ENCODE data around the gene TCP11L1. TPM values are rescaled to one million over a fixed set of nuclear protein-coding genes. Genes with fewer than 3 reads are reported as not detected.

The TCP11L1 gene
- total RNA-seq, 2 donors from 2014 or later = 8.9 to 14.2 TPM

- DNase-seq (ENCODE audit: low spot score in 2 of 2) (no peak), ATAC-seq (no peak)
- H3K27ac Mint-ChIP-seq = no peak overlapping the region
- peaks cover 4 to 8% of the 10 kb centered on the region in 2 donors for H3K36me3 Mint-ChIP-seq
- no peaks in the 10 kb centered on the region for H3K9me3 Mint-ChIP-seq
Measured at GRCh38 chr11:33052231-33052630, 12.9 kb downstream of the TCP11L1 start.

GRCh38 chr11:33055375-33055774 lies 16.0 kb downstream of the TCP11L1 start:
- H3K9me3 Mint-ChIP-seq = no peaks in the 10 kb centered on the region
- DNase-seq (ENCODE audit: low spot score in 2 of 2) (no peak), ATAC-seq (no peak)
- no peak overlapping the region for H3K27ac Mint-ChIP-seq
- H3K36me3 Mint-ChIP-seq = peaks cover 0 to 9% of the 10 kb centered on the region in 2 donors

GRCh38 chr11:33057284-33057683 lies 17.9 kb downstream of the TCP11L1 start:
- DNase-seq (ENCODE audit: low spot score in 2 of 2) (no peak), ATAC-seq (no peak)
- Mint-ChIP-seq H3K9me3 (no peaks in the 10 kb centered on the region), H3K27ac (no peak overlapping the region), H3K36me3 (peaks cover 1 to 9% of the 10 kb centered on the region in 2 donors)

GRCh38 chr11:33059331-33060007 lies 20.1 kb downstream of the TCP11L1 start:
- Mint-ChIP-seq H3K27ac (no peak overlapping the region), H3K9me3 (no peaks in the 10 kb centered on the region), H3K36me3 (peaks cover 5 to 9% of the 10 kb centered on the region in 2 donors)
- ATAC-seq (no peak), DNase-seq (ENCODE audit: low spot score in 2 of 2) (no peak)

GRCh38 chr11:33060271-33060670 lies 20.9 kb downstream of the TCP11L1 start:
- Mint-ChIP-seq H3K36me3 (peaks cover 5 to 9% of the 10 kb centered on the region in 2 donors), H3K27ac (peak overlapping the region in 1 of 2 donors; percentile 81), H3K9me3 (no peaks in the 10 kb centered on the region)
- DNase-seq (ENCODE audit: low spot score in 2 of 2) = no peak
- ATAC-seq = no peak

DNA sequence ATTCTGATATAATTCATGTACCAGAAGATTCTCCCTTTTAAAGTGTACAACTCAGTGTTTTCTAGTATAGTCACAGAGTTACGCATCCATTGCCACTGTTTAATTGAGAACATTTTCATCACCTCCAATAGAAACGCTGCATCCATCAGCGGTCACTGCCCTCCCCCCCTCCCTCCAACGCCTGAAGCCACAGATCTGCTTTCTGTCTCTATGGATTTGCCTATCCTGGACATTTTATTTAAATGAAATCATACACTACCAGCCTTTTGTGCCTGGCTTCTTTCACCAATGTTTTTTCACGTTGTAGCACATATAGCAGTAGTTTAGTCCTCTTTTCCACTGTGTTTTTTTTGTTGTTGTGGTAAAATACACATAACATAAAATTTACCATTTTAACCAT lies 22.8 kb downstream of the TCP11L1 start:
- no peaks in the 10 kb centered on the region for H3K9me3 Mint-ChIP-seq
- DNase-seq (ENCODE audit: low spot score in 2 of 2) (no peak), ATAC-seq (no peak)
- peak overlapping the region in 1 of 2 donors; percentile 81 for H3K27ac Mint-ChIP-seq
- peaks cover 5 to 9% of the 10 kb centered on the region in 2 donors for H3K36me3 Mint-ChIP-seq

DNA sequence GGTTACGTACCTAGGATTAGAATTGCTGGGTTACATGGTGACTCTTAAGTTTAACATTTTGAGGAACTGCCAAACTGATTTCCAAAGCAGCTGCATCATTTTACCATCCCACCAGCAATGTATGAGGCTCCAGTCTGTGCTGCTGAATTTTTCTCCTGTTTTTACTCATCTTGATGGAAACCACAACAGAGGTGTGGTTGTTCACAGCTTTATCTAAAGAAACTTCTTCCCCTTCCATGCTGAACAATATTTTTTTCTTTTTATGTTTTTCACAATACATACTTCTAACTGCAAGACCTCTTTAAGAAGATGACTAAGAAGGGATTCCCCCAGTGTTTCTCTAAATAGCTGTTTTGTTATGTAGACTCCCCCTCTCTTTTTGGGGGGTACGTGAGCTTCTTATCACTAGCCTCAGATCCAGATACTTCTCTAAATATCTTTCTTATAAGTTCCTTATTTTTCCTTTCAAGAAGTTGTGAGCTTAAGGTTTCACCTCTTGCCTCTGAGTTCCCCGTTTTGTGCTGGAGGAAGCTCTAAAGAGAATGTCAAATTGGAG lies 24.0 kb downstream of the TCP11L1 start:
- DNase-seq (ENCODE audit: low spot score in 2 of 2) (peak in 1 of 2 donors; percentile 19), ATAC-seq (peak; percentile 75 to 85)
- Mint-ChIP-seq H3K27ac (peak overlapping the region in 1 of 2 donors; percentile 81), H3K9me3 (no peaks in the 10 kb centered on the region), H3K36me3 (peaks cover 5 to 9% of the 10 kb centered on the region in 2 donors)

- Mint-ChIP-seq H3K36me3 (peaks cover 9 to 10% of the 10 kb centered on the region in 2 donors), H3K9me3 (no peaks in the 10 kb centered on the region), H3K27ac (peak overlapping the region; percentile 62 to 81)
- no peak for ATAC-seq
- DNase-seq (ENCODE audit: low spot score in 2 of 2) = no peak
Measured at GRCh38 chr11:33064033-33064825, 24.9 kb downstream of the TCP11L1 start.

GRCh38 chr11:33064866-33065265 lies 25.5 kb downstream of the TCP11L1 start:
- Mint-ChIP-seq H3K36me3 (peaks cover 3 to 10% of the 10 kb centered on the region in 2 donors), H3K9me3 (no peaks in the 10 kb centered on the region), H3K27ac (peak overlapping the region in 1 of 2 donors; percentile 61)
- ATAC-seq (no peak), DNase-seq (ENCODE audit: low spot score in 2 of 2) (no peak)

- ATAC-seq (peak; percentile 51 to 62), DNase-seq (ENCODE audit: low spot score in 2 of 2) (peak; percentile 71 to 73)
- Mint-ChIP-seq H3K36me3 (peaks cover 0 to 10% of the 10 kb centered on the region in 2 donors), H3K9me3 (no peaks in the 10 kb centered on the region), H3K27ac (no peak overlapping the region)
Measured at GRCh38 chr11:33065445-33066178, 26.2 kb downstream of the TCP11L1 start.

GRCh38 chr11:33067294-33067693 lies 27.9 kb downstream of the TCP11L1 start:
- ATAC-seq (no peak), DNase-seq (ENCODE audit: low spot score in 2 of 2) (no peak)
- Mint-ChIP-seq H3K9me3 (no peaks in the 10 kb centered on the region), H3K36me3 (peaks cover 0 to 8% of the 10 kb centered on the region in 2 donors), H3K27ac (no peak overlapping the region)

GRCh38 chr11:33068611-33069340 lies 29.4 kb downstream of the TCP11L1 start:
- Mint-ChIP-seq H3K36me3 (peaks cover 0 to 5% of the 10 kb centered on the region in 2 donors), H3K9me3 (no peaks in the 10 kb centered on the region), H3K27ac (no peak overlapping the region)
- DNase-seq (ENCODE audit: low spot score in 2 of 2) (no peak), ATAC-seq (no peak)

DNA sequence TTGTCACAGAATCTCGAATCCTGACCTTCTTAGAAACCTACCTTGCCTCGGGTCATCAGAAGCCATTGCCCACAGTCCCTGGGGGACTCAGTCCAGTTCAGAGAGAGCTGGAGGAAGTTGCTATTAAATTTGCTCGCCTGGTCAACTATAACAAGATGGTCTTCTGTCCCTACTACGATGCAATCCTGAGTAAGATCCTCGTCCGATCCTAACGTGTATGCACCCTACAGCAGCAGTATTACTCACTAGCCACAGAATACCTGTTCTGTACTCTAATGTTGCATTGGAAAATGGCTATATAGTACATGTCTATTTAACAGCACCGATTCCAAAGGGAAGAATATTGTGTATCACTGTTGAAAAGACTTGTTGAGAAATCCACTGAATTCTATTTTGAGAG lies 33.1 kb downstream of the TCP11L1 start:
- Mint-ChIP-seq H3K27ac (no peak overlapping the region), H3K36me3 (peaks cover 11 to 21% of the 10 kb centered on the region in 2 donors), H3K9me3 (no peaks in the 10 kb centered on the region)
- no peak for DNase-seq (ENCODE audit: low spot score in 2 of 2)
- no peak for ATAC-seq

DNA sequence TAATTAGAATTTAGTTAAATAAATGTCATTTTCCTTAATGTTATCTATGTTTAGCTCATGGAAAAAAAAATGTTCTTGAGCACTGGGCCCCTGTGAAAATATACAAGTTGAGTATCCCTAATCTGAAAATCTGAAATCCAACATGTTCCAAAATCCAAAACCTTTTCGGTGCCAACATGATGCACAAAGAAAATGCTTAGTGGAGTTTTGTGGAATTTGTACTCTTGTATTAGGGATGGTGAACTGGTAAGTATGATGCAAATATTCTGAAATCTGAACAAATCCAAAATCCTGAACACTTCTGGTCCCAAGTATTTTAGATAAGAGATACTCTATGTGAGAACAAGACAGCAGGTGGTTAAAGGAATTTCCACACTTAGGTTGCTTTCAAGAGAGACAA lies 44.5 kb downstream of the TCP11L1 start:
- Mint-ChIP-seq H3K9me3 (no peaks in the 10 kb centered on the region), H3K36me3 (peaks cover 0 to 15% of the 10 kb centered on the region in 2 donors), H3K27ac (no peak overlapping the region)
- DNase-seq (ENCODE audit: low spot score in 2 of 2) (no peak), ATAC-seq (no peak)

DNA sequence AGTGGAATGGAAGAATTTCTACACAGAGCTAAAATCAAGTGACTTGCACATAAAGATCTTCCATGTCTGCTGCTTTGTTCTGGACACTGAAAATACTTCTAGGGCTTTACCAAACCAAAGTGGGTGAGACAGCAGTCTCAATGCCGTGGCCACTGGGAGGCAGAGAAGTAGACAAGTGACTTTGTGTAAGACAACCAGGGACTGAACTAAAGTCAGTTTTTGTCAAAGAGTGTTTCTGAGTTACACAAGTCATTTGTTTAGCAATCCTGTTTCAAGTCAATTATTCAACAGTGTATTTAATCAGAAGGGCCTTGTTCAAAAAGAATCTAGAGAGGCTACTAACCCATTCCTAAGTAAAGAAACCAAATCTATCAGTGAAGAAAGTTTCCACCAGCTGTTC lies 46.6 kb downstream of the TCP11L1 start:
- Mint-ChIP-seq H3K36me3 (peaks cover 0 to 14% of the 10 kb centered on the region in 2 donors), H3K9me3 (no peaks in the 10 kb centered on the region), H3K27ac (peak overlapping the region in 1 of 2 donors; percentile 42)
- ATAC-seq (no peak), DNase-seq (ENCODE audit: low spot score in 2 of 2) (no peak)

DNA sequence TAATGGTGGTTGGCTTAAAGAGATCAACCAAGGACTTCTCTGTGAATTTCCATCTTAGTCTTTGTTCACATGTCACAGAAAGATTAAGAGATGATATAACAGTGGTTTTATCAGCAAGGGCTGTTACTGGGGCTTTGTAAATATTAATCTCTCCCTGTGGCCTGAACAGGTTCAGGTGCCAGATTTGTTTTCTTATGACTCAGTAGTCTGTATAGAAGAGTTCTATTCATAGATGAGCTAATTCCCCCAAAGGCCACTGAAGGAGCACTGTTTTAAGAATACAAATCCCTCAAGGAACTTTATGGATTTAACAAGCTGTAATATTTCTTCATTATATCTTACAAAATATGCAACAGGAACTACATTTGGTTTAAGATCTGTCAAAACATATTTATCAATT lies 50.4 kb downstream of the TCP11L1 start:
- ATAC-seq (no peak), DNase-seq (ENCODE audit: low spot score in 2 of 2) (no peak)
- Mint-ChIP-seq H3K36me3 (peaks cover 0 to 9% of the 10 kb centered on the region in 2 donors), H3K9me3 (no peaks in the 10 kb centered on the region), H3K27ac (no peak overlapping the region)
